ENCODE data around the gene SLIT1. TPM values are rescaled to one million over a fixed set of nuclear protein-coding genes. Genes with fewer than 3 reads are reported as not detected.

The SLIT1 gene
- total RNA-seq, 1 experiment from 2014 or later = not detected

DNA sequence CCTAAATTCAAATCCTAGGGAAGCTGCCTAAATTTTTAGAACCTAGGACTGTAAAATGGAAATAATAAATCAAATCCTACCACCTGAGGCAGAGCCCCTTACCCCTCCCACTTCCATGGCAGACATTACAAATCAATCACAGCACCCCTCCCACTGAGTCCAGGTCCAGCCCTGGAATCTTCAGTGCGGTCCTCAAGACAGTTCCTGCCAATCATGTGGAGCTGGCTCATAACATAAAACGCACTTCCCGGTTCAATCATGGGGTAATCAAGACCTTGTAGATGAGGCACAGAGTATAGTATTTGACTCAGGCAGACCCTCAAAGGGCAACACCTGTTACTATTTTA is 157.0 kb downstream of the SLIT1 start:
- CTCF ChIA-PET = interaction anchor here (0.8 to 1.3 kb wide), 2 partner anchors 9 to 181 kb away, joined by 5 to 11 read pairs; no protein-coding TSS in a partner anchor
- Mint-ChIP-seq H3K4me3 (ENCODE audit: unreplicated experiment) (no peak overlapping the region), H3K27me3 (ENCODE audit: insufficient read depth, unreplicated experiment) (peaks cover 15% of the 10 kb centered on the region), H3K27ac (ENCODE audit: low read depth, unreplicated experiment) (no peak overlapping the region), H3K9me3 (ENCODE audit: unreplicated experiment) (no peaks in the 10 kb centered on the region), H3K4me1 (ENCODE audit: insufficient read depth, unreplicated experiment) (peaks cover 6% of the 10 kb centered on the region), H3K36me3 (ENCODE audit: insufficient read depth, unreplicated experiment) (no peaks in the 10 kb centered on the region)
- POLR2A ChIA-PET = interaction anchor here (0.6 kb wide), 1 partner anchor 250 kb away, joined by 3 read pairs; no protein-coding TSS in a partner anchor
- no peak for DNase-seq (ENCODE audit: unreplicated experiment)
- TF ChIP-seq, protein P1, sequence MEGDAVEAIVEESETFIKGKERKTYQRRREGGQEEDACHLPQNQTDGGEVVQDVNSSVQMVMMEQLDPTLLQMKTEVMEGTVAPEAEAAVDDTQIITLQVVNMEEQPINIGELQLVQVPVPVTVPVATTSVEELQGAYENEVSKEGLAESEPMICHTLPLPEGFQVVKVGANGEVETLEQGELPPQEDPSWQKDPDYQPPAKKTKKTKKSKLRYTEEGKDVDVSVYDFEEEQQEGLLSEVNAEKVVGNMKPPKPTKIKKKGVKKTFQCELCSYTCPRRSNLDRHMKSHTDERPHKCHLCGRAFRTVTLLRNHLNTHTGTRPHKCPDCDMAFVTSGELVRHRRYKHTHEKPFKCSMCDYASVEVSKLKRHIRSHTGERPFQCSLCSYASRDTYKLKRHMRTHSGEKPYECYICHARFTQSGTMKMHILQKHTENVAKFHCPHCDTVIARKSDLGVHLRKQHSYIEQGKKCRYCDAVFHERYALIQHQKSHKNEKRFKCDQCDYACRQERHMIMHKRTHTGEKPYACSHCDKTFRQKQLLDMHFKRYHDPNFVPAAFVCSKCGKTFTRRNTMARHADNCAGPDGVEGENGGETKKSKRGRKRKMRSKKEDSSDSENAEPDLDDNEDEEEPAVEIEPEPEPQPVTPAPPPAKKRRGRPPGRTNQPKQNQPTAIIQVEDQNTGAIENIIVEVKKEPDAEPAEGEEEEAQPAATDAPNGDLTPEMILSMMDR (IDR thresholded peaks at IDR 0.05; ENCODE audit: unreplicated experiment) = no peak
- BruUV-seq (replicated peaks) = no TSS peak
- intact Hi-C loops (cut with micrococcal nuclease) = no loop called here

DNA sequence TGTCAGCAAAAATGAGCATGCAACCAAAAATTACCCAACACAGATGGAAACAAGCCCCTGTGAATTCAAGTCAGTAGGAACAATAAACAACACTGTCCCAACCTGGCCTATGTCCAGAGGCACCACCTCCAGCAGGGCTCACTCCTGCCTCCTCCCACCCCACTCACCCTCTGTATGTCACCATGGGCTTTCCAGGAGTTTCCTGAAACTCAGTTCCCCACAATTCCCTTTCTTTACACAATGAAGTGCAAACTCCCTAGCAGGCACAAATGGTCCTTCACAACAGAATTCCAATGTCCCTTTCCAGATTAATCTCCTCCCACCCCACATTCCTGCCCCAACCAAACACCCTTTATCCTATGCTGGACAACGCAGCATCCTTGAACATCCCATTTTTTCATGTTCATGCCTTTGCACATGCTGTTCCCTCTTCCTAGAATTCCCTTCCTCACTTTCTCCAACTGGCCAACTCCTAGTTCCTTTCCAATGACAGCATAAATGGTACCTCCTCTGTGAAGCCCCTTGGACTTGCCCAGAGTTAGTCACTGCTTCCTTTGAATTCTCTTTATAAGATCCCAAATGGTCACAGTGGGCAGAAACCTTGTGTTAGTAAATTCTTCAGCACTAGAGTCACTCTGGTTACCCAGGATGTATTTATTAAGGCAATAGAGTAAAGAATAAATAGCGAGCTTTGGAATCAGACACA is 157.5 kb downstream of the SLIT1 start:
- Mint-ChIP-seq H3K27ac (ENCODE audit: low read depth, unreplicated experiment) (no peak overlapping the region), H3K4me1 (ENCODE audit: insufficient read depth, unreplicated experiment) (peaks cover 10% of the 10 kb centered on the region), H3K4me3 (ENCODE audit: unreplicated experiment) (no peak overlapping the region), H3K36me3 (ENCODE audit: insufficient read depth, unreplicated experiment) (no peaks in the 10 kb centered on the region), H3K27me3 (ENCODE audit: insufficient read depth, unreplicated experiment) (peaks cover 15% of the 10 kb centered on the region), H3K9me3 (ENCODE audit: unreplicated experiment) (no peaks in the 10 kb centered on the region)
- DNase-seq (ENCODE audit: unreplicated experiment) = no peak
- CTCF ChIA-PET = interaction anchor here (0.8 to 2.1 kb wide), 5 partner anchors 9 to 182 kb away, joined by 3 to 11 read pairs (median 8); no protein-coding TSS in a partner anchor
- POLR2A ChIA-PET = interaction anchor here (0.6 kb wide), 1 partner anchor 251 kb away, joined by 3 read pairs; no protein-coding TSS in a partner anchor
- no TSS peak for BruUV-seq (replicated peaks)
- TF ChIP-seq, protein P1 (IDR thresholded peaks at IDR 0.05; ENCODE audit: unreplicated experiment) = no peak
- intact Hi-C loops (cut with micrococcal nuclease) = no loop called here

DNA sequence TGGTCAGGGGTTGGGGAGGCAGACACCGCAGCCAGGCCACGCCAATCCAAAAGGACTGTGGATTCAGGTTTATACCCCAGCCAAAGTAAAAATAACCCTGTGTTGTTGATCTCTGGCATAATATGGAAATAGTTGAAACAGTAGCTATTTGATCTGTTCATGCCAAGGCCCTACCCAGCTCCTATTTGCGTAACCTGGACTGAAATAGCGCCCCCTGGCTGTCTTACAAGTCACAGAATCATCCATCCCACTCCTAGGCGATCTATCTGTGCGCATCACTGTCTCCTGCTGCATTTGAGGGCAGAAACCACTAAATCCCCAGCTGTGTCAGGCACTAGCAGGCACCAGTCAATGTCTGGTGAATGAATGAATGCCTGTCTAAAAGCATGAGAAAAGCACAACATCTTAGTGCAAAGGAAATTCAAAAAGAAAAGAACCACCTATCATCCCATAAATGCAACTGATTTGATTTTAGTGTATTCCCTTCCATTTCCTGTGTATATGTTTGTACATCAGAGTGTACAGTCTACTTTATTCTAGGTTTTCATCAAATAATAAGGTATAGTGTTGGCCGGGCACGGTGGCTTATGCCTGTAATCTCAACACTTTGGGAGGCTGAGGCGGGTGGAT is 160.0 kb downstream of the SLIT1 start:
- POLR2A ChIA-PET = interaction anchor here (0.7 kb wide), 1 partner anchor 187 kb away, joined by 4 read pairs; no protein-coding TSS in a partner anchor
- Mint-ChIP-seq H3K36me3 (ENCODE audit: insufficient read depth, unreplicated experiment) (no peaks in the 10 kb centered on the region), H3K4me1 (ENCODE audit: insufficient read depth, unreplicated experiment) (peaks cover 10% of the 10 kb centered on the region), H3K9me3 (ENCODE audit: unreplicated experiment) (no peaks in the 10 kb centered on the region), H3K4me3 (ENCODE audit: unreplicated experiment) (no peak overlapping the region), H3K27ac (ENCODE audit: low read depth, unreplicated experiment) (no peak overlapping the region), H3K27me3 (ENCODE audit: insufficient read depth, unreplicated experiment) (peaks cover 15% of the 10 kb centered on the region)
- CTCF ChIA-PET = interaction anchor here (0.6 to 3.5 kb wide), 16 partner anchors 11 to 775 kb away, joined by 3 to 41 read pairs (median 3); no protein-coding TSS in a partner anchor
- DNase-seq (ENCODE audit: unreplicated experiment) = peak; percentile 76
- TF ChIP-seq, protein P1 (IDR thresholded peaks at IDR 0.05; ENCODE audit: unreplicated experiment) = peak; percentile 64
- BruUV-seq (replicated peaks) = no TSS peak
- intact Hi-C loops (cut with micrococcal nuclease) = loop anchor here (1.0 kb wide), 3 partner anchors 195 to 650 kb away; no protein-coding TSS in a partner anchor

Measured in MCF 10A (cell line).